ENCODE results near the gene RPP21. TPM values are rescaled to one million over a fixed set of nuclear protein-coding genes. Genes with fewer than 3 reads are reported as not detected.

RPP21 gene
- total RNA-seq, 1 experiment from 2014 or later, result 58.9 TPM

DNA sequence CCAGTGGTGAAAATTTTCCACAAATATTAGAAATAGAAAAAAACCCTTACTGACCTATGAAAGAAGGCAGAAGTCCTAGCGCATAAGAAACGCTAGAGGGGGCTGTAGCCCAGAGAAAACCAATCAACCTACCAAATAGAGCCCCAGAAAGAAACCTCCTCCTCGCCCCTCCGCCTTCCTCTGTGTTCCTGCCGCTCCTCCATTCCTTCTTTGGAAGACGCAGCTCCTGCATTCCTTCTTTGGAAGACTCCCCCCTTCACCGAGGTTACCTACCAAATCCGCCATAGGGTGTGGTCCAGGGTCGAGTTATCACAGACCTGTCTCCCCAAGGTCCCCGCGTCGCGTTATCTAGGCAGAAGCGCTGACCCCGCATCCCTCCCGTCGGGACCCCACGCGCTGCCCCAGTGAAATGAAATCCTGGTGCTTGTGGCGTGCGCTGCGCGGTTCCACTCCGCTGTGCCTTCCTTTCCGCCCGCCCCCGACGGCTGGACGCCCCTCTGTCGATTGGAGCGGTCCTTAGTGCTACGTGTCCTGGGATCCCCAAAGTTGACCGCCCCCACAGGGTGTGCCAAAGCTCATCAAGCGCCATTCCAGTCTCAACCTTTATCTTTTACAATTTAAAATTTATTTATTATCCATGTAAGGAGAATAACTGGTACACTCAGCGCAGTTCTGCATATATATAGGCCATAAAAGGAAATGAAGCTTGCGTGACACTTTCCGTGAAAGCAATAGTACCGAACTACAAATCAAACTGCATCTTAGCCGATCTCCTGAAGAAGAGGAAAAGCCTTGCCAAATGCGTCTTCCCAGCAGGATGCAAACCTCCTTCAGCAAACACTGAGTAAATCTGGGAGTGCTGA, 13.0 kb downstream of the RPP21 start:
- ChIA-PET CTCF (interaction anchor here (0.6 kb wide), 1 partner anchor 328 kb away, joined by 3 read pairs; no protein-coding TSS in a partner anchor), POLR2A (ENCODE audit: unreplicated experiment) (interaction anchor here (0.6 to 0.7 kb wide), 3 partner anchors 42 to 724 kb away, joined by 3 to 13 read pairs (median 4); no protein-coding TSS in a partner anchor)
- H3K9me2 ChIP-seq (ENCODE audit: insufficient read depth), result no peaks in the 10 kb centered on the region
- H2AFZ ChIP-seq, result no peak overlapping the region
- no peak overlapping the region for H3K27ac ChIP-seq
- intact Hi-C loops (cut with micrococcal nuclease; ENCODE audit: unreplicated experiment), result loop anchor here (5.0 to 10.0 kb wide), 2 partner anchors 97 to 184 kb away; no protein-coding TSS in a partner anchor
- H3K4me1 ChIP-seq (replicated peaks; ENCODE audit: insufficient read depth), result no peaks in the 10 kb centered on the region
- TF ChIP-seq, protein P1, sequence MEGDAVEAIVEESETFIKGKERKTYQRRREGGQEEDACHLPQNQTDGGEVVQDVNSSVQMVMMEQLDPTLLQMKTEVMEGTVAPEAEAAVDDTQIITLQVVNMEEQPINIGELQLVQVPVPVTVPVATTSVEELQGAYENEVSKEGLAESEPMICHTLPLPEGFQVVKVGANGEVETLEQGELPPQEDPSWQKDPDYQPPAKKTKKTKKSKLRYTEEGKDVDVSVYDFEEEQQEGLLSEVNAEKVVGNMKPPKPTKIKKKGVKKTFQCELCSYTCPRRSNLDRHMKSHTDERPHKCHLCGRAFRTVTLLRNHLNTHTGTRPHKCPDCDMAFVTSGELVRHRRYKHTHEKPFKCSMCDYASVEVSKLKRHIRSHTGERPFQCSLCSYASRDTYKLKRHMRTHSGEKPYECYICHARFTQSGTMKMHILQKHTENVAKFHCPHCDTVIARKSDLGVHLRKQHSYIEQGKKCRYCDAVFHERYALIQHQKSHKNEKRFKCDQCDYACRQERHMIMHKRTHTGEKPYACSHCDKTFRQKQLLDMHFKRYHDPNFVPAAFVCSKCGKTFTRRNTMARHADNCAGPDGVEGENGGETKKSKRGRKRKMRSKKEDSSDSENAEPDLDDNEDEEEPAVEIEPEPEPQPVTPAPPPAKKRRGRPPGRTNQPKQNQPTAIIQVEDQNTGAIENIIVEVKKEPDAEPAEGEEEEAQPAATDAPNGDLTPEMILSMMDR (conservative IDR thresholded peaks at IDR 0.05), result peak; percentile 62
- TF ChIP-seq EZH2 (IDR thresholded peaks at IDR 0.05; ENCODE audit: low read depth), result no peak
- no peaks in the 10 kb centered on the region for H4K20me1 ChIP-seq (ENCODE audit: insufficient read depth)
- peak in 1 of 2 experiments; percentile 31 for DNase-seq
- no TSS peak for BruUV-seq (replicated peaks)
- no peaks in the 10 kb centered on the region for H3K79me2 ChIP-seq (ENCODE audit: low read depth)
- H3K4me2 ChIP-seq, result no peak overlapping the region
- H3K36me3 ChIP-seq (ENCODE audit: low read depth), result no peaks in the 10 kb centered on the region
- H3K9me3 ChIP-seq (ENCODE audit: insufficient read depth, low read depth), result no peaks in the 10 kb centered on the region
- H3F3A ChIP-seq (ENCODE audit: insufficient read depth, low read depth), result no peaks in the 10 kb centered on the region
- H3K27me3 ChIP-seq (ENCODE audit: insufficient read depth, low read depth), result peaks cover 47% of the 10 kb centered on the region
- H3K4me3 ChIP-seq, result no peak overlapping the region

DNA sequence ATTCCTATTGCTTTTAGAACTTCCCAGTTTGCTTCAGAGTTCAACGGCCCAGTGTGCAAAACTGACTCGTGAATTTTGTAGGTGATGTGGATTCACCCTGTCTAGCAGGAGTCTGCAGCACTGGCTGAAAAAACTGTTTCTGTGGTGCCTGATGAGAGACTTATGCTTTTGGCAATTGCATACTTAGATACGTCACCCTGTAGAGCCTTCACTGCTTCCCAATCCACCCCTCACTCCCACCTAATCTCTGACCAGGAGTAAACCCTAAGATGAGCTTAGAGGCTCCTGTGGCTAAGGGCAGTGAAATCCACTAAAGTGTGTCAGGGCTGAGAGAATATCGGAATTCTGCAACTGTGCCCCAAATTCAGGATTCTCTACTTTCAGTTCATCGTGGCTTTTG, 14.3 kb downstream of the RPP21 start:
- Histone ChIP-seq H3K4me1 (replicated peaks; ENCODE audit: insufficient read depth) (no peaks in the 10 kb centered on the region), H3K27ac (no peak overlapping the region), H3K9me2 (ENCODE audit: insufficient read depth) (no peaks in the 10 kb centered on the region), H3F3A (ENCODE audit: insufficient read depth, low read depth) (no peaks in the 10 kb centered on the region), H4K20me1 (ENCODE audit: insufficient read depth) (no peaks in the 10 kb centered on the region), H2AFZ (no peak overlapping the region), H3K9me3 (ENCODE audit: insufficient read depth, low read depth) (no peaks in the 10 kb centered on the region), H3K27me3 (ENCODE audit: insufficient read depth, low read depth) (peaks cover 60% of the 10 kb centered on the region), H3K79me2 (ENCODE audit: low read depth) (no peaks in the 10 kb centered on the region), H3K4me2 (no peak overlapping the region), H3K4me3 (no peak overlapping the region), H3K36me3 (ENCODE audit: low read depth) (no peaks in the 10 kb centered on the region)
- BruUV-seq (replicated peaks), result no TSS peak
- DNase-seq, result no peak
- no peak for TF ChIP-seq EZH2 (IDR thresholded peaks at IDR 0.05; ENCODE audit: low read depth)
- TF ChIP-seq, protein P1 (conservative IDR thresholded peaks at IDR 0.05), result no peak
- CTCF ChIA-PET, result no interaction called here
- POLR2A ChIA-PET (ENCODE audit: unreplicated experiment), result no interaction called here
- intact Hi-C loops (cut with micrococcal nuclease; ENCODE audit: unreplicated experiment), result loop anchor here (5.0 to 10.0 kb wide), 2 partner anchors 96 to 183 kb away; no protein-coding TSS in a partner anchor

DNA sequence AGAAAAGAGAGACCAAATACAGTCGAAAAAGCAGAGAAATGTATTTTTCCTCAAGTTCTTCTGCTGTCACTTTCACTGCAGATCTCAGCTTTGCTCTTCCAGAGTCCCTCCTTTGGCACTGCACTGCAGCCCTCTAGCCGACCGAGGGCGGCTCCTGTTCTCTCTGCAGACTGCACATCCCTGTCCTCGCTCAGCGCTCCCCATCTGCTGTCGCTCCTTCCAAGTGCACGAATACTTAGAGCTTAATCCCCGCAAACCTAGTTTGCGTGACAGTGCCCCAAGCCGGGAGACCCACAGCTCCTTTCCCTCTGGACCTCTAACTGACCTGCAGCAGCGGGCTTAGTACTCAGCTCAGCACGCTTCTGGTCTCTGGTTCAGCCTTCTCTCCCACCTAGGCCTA, 15.2 kb downstream of the RPP21 start:
- Histone ChIP-seq H3K79me2 (ENCODE audit: low read depth) (no peaks in the 10 kb centered on the region), H3K27me3 (ENCODE audit: insufficient read depth, low read depth) (peaks cover 69% of the 10 kb centered on the region), H3K27ac (no peak overlapping the region), H3K4me3 (no peak overlapping the region), H2AFZ (no peak overlapping the region), H3K9me3 (ENCODE audit: insufficient read depth, low read depth) (no peaks in the 10 kb centered on the region), H3K36me3 (ENCODE audit: low read depth) (no peaks in the 10 kb centered on the region), H3K9me2 (ENCODE audit: insufficient read depth) (no peaks in the 10 kb centered on the region), H3K4me1 (replicated peaks; ENCODE audit: insufficient read depth) (no peaks in the 10 kb centered on the region), H3F3A (ENCODE audit: insufficient read depth, low read depth) (no peaks in the 10 kb centered on the region), H3K4me2 (no peak overlapping the region), H4K20me1 (ENCODE audit: insufficient read depth) (no peaks in the 10 kb centered on the region)
- DNase-seq, result no peak
- ChIA-PET CTCF (no interaction called here), POLR2A (ENCODE audit: unreplicated experiment) (no interaction called here)
- no TSS peak for BruUV-seq (replicated peaks)
- TF ChIP-seq, protein P1 (conservative IDR thresholded peaks at IDR 0.05), result no peak
- TF ChIP-seq EZH2 (IDR thresholded peaks at IDR 0.05; ENCODE audit: low read depth), result no peak
- intact Hi-C loops (cut with micrococcal nuclease; ENCODE audit: unreplicated experiment), result no loop called here

Data from PC-9 (cell line).